HG03565 (cell line): ENCODE measurements around the gene BCL11A.

Experiments
- ATAC-seq: cut with Tn5 transposase; IDR thresholded peaks from one replicate; pipeline ENCODE4 v1.9.1; 2021; ENCODE audit warnings: mild to moderate bottlenecking, moderate library complexity; ENCODE audit not compliant: unreplicated experiment

BCL11A gene

DNA sequence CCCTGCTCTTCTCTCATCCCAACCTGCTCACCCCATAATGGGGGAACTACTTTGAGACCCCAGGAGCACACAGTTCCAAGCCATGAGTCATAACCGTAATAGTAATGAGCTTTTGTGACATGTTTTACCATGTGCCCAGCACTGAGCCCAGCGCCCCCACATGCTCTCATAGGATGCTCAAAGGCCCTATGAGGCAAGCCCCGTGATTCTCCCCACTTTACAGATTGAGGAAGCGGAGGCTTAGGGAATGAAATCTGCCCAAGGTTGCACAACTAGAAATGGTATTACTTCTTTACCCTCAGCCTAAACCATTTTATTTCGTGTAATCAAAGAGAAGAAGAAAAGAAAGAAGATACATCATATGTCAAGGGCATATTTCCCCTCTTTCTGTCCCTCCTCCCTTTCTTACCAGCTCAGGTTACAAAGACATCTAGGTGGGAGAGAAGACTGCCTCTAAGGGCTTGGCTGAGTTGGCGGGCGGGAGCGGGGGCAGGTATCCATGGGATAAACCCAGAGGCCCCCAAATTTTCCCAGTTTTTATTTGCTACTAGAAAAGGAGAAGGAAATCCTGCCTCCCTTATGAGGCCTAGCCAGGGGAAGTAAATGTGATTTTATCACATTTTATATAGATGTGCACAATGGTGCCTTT, 24.2 kb downstream of the BCL11A start:
- ATAC-seq, result no peak

DNA sequence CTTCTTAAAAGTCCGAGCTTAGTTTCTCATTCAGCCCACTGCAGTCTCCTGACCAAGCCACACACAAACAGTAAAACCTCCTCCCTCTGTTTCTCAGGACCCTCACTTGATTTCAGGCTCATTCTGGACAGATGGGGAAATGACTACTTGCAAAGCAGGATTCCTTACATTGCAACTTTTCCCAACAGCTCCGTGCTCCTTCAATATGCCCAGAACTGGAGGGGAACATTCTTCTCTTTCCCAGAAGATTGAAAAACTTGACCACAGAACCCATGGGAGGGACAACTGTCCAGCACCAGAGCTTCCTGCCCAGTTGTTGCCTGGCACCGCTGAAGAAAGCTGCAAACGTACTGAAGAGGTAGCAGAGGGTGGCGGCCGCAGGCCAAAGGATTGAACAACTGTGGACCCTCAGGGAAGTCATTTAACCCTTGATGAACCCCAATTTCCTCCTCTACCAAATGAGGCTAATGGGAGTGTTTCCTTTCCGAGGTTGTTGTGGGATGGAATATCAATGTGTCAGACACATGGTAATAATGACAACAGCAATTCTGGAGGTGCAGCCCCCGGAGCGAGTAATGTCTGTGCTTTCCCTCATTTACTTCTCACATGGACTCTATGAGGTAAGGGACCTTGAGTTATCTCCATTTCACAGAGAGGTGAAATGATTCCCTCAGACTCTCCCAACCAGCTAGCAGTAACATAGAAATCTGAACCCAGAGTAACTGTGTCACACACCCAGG, 25.0 kb downstream of the BCL11A start:
- ATAC-seq, result no peak

DNA sequence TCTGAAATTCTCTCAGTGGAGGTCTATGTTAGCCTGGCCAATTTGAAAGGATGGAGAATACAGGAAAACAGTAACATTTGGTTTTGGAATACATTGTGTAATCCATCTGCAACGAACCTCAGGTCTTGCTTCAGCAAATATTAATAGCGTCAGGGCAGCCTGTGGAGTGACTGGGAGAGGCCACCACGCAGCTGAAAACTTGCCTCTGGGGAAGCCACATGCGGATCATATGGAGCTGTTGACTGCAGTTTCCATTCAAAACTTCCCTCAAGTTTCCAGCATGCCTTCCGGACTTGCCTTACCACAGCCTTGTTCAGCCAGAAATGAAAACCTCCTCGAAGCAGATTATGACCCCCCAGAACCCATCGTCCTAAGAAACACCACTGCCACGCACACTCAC, 25.7 kb downstream of the BCL11A start:
- no peak for ATAC-seq

DNA sequence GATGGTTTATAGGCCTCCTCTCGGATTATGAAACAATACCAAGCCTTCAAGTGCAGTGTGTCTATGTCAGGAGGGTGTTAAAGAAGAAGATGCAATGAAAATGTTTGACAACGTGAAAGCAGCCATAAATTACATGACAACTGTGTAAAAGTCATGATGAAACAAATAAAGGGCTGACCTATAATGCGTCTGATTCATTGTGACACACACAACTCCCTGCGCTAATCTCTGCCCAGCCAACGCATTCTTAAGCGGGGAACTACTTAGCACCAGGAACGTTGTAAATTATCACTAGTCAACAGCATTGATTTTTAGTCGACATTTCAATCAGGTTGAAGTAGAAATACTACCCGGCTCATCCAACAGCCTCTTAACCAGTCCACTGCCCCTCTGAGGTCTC, 26.8 kb downstream of the BCL11A start:
- no peak for ATAC-seq

DNA sequence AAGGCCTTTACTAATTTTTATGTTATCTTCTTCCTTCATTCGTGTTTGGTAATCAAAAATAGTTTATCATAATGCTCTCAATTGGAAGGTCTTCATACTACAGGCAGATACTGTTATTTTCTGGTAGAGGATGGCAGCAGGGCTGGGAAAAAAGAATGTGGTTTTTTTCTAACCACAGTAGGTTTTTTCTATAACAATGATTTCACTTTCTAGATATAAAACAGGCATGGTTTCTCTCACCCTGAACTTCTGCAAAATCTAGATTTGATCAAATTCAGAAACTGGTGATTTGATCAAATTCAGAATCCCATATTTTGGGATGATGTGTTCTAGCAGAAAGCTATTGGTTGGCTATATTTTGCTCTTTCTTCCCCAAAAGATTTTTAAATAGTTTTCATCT, 27.6 kb downstream of the BCL11A start:
- ATAC-seq, result no peak

DNA sequence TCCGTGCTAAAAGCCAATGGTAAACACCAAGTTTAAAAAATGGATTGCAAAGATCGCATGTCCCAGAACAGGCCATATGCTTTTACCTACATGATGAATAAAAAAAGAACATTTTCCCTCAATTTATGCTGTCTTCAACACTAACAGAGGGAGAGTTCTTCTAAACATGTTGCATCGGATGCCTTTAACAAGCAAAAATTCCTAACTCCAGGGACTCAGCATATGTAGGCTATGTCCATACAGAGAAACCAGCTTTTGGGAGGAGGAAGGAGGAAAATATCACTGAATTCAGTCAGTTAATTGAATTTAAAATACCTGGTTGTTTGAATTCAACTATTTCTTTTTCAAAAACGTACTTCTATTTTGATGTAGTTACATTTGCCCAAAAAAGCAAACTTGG, 28.6 kb downstream of the BCL11A start:
- ATAC-seq, result no peak

DNA sequence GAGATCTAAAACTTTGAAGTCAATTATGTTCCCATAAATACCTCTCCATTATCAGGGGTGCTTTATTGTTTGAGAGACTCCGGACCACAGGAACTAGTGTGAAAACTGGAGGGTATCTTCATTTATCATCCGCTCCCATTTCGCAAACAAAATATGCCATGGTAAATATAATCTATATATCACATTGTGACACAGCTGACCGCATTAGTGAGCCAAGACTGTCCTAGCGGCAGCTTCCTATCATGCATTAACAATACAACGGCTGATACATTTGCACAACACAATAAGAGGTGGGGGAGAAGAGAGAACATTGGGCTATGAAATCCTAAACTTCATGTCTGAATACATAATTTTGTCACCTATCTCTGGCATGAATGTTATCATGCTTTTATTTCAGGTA, 29.5 kb downstream of the BCL11A start:
- no peak for ATAC-seq

DNA sequence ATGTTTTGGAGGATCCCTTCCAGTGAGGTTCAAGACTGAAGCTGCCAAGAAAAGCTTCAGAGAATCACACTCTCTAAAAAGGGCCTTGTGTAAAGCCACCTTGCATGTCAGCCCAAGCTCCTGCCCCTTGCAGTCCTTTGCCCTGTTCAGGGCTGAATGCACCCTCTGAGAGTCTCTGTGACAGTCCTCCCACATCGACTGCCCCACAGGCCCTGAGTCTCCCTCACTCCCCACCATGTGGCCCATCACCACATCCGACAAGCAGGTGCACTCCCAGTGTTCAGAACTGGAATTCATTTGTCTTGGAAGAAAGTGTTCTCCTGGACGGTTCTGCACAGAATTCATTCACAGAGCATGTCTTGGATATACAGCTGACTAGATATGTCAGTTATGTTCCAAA, 31.0 kb downstream of the BCL11A start:
- no peak for ATAC-seq

DNA sequence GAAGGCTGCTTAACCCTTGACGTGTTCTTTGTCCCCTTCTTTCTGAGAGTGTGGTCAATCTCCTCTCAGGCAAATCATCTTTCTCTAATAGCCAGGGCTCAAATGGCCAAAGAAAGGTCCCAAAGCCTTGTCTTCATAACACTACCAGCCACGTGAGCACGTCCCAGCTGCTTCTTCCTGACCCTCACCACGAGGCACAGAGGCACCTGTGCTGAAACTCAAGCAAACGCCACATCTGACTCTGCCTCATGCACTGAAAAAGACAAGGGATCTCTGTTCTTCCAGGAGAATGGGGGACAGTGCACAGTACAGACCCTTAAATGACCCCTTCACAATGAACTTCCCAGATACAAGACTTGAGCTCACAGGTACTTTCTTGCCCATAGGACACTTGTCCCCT, 31.8 kb downstream of the BCL11A start:
- ATAC-seq, result no peak

DNA sequence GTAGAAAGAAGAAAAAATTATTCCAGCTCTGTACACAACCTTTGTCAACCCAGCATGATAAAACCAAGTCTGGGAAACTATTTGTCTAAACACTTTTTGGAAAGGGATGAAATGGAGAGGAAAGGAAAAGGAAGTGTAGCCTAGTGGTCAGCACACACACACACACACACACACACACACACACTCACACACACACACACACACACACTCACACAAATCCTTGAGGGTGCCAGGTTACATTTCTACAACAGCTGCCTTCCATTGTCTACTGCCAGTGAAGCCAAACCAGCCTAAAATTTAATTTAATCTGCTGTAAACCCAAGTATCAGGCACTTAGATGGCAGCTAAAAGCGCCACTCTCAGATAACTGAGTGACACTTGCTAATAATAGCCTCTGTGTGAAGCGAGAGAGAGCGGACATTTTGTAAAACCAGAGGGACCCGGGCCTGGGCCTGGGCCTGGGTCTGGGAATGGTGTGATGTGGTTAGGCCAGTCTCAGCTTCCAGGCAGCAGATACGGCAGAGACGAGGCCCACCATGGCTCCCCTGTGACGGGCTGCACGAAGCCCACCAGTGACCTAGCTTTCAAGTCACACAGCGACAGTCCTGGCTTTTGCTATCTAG, 32.4 kb downstream of the BCL11A start:
- ATAC-seq, result no peak

DNA sequence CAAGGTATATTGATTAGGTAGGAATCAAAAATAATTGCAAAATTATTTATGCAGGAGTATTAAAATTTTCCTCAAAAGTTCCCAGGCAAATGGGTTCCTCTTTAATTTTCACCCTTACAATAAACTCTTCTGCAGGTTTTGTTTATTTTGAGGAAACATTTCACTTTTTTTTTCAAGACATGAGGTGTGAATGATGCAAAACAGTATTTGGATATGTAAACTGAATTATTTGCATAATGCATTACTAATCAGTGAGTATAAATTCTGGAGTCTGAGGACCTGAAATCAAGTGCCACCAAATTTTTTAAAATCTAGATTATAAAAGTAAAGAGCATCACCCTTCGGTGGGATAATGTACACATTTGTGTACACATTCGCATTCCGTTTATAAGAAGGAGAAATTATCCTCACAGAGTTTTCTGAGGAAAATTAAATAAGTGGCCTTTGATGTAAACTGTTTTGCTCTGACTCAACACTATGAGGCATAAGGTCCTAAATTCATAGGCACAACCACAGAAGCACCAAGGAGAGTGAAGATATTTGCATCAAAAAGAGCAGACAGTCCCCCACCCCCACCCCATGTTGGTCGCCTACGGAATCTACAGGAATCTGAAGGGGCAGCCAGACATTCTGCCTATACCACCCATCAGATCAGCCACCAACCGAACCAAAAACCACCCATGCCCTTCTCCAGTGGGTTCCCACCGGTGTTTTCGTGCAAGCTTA, 33.1 kb downstream of the BCL11A start:
- no peak for ATAC-seq

DNA sequence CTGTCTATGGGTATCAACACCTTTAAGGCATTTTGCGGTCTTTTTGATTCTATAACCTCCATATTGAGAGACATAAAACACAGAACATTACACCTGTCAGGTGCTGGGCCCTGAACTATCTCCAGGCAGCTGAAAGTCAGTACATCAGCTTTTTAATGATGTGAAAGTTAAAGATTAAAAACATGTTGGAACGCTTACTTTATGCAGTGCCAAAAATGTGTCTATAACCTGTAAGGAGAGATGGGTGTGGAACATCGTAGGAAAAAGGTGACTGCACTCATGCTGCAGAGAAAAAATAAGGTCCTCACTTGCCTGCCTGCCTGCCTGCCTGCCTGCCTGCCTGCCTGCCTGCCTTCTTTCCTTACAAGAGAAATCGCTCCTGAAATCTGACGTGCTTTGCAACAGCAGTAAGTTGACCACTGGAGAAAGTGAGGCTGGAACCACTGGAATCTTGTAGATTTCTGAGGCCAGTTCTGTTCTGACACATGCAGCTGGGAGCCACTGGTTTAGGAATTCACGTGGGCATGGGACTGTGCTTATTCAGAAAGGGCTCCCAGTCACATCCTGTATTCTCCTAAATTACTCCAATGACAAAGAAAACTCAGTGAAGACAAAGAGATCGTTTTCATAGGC, 34.1 kb downstream of the BCL11A start:
- no peak for ATAC-seq

DNA sequence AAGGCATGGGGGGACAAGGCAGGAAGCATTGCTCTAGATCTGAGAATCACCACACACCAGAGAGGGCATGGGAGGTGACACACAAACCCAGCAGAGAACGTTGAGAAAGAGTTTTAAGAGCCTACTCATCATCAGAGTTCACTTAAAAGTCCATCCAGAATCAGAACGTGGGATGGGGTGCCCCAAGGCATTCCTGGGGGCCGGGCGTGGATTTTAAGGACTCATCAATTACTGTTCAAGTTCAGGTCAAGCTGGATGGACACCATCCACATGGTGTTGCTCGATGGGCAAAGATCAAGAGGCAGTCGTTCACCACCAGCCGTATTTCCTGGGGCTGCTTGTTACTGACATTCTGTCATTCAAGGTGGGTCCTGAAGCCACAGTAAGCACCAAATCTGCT, 34.9 kb downstream of the BCL11A start:
- no peak for ATAC-seq

DNA sequence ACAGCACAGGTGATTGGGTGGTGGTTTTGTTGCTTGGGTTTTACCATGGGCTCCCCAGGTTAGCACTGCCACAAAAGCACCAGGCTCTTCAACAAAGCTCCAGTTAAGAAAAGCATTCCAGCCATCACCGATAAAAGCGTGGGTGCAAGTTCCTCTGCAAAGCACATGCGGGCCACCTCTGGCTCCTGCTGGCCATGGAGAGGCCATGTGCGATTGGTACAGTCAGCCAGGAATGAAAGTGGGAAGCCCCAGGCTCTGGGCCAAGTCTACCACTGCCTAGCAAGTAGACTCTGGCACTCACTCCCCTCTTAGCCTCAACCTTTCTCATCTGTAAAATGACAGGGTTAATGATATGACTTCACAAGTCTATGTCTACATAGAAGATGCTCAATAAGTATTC, 36.0 kb downstream of the BCL11A start:
- ATAC-seq, result no peak

DNA sequence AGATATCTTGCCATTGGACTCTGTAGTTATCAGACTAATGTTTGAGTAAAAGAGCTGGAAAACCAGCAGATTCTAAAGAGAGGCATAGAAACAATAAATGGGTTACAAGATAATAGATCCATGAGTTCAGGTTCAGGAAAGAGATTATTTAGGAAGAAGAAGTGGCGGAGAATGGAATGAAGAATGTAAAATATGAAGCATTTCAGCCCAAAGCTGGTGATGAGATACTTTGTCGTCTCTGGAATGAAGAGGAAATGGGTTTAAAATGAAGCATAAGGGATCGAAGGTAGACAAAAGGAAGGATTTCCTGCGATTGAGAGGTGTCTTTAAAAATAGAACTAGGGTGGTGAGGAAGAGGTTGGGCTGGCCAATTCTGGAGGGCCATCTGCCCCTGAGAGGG, 36.6 kb downstream of the BCL11A start:
- ATAC-seq, result no peak

DNA sequence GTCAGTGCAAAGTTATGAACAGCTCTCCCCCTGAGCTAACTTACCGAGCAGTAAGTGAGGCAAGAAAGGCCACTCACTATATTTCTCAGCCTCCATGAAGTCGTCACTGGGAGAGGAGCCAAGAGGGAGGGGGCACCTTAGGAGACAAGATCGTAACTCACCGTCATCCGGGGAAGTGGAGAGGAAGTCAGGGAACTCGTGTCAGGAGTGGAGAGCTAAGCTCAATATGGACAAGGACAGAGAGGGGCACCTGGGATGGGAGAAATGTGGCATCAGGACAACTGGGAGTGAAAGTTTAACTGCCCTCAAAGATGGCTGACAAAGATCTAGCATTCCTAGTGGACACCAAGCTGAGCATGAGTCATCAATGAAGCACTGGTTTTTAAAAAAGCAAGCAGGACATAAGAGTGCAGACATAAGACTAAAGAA, 37.1 kb downstream of the BCL11A start:
- ATAC-seq, result no peak

DNA sequence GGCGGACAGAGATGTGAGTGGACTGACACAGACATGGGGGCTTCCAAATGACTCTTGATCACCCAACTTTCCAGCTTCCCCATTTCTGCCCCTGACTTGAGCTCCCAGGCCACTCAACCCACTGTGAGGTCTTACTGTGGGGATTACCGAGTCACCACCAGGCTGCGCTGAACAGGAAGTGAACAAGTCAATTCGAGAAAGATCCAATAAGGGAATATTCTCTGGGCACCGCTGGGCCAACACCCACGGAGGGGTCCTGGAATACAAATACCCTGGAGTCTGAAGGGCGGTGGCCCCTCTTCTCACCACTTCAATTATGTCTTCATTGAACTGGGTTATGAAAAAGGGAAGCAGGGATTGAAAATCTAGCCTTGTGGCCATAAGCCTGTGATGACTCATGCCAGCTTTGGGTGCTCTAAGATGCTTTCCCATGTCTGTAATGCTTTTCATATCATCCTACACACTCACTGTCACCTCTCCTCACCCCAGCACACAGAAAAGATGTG, 37.7 kb downstream of the BCL11A start:
- peak; percentile 83 for ATAC-seq

DNA sequence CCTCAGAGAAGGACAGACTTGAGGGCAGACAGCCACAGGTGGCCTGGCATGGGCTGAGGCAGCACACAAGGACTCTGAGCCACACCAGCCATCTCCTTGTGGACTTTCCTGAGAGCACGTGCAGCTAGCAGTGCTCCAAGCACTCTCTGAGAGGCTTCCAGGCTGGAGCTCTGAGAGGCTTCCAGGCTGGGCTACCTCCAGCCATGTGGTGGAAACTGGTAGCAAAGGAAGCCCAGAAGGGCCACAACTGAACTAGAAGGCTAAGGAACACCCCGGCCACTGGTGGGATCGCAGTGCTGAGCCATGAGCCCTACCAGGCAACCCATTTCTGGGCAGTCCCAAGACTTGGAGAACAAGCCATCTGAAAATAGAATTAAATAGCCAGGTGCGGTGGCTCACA, 39.5 kb downstream of the BCL11A start:
- no peak for ATAC-seq

DNA sequence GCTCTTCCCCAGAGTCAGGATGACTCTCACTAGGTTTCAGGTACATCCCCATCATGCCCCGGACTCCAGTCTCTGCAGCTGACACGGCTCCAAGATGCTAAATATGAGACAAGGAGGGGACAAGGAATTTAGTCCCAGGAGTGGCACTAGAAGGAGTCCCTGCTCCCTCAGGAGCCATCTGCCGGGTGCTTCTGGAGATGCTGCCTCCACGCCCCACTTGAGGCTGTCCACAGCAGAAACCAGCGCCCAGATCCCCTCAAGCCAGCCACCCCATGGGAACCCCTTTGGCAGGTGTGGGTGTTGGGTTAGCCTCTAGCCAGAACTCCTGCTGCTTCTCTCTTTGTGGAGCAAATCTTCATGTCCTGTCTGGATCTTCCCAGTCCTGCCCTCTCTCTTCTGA, 40.3 kb downstream of the BCL11A start:
- no peak for ATAC-seq

DNA sequence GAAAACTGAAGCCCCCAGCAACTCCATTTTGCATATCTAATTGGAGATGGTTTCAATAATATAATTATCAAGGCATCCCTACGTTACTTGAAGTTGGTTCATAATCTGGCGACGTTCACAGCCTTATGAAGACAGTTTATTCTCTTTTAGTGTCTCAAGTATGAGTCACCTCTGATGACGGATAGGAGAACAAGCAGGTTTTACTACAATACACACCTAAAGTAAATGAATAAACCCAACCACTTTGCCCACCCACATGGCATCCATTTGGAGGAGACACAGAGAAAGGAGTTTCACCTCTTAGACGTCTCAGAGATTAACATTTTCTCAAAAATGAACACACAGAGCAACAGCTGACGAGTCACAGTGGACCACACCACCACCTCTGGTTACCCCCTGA, 40.8 kb downstream of the BCL11A start:
- no peak for ATAC-seq

DNA sequence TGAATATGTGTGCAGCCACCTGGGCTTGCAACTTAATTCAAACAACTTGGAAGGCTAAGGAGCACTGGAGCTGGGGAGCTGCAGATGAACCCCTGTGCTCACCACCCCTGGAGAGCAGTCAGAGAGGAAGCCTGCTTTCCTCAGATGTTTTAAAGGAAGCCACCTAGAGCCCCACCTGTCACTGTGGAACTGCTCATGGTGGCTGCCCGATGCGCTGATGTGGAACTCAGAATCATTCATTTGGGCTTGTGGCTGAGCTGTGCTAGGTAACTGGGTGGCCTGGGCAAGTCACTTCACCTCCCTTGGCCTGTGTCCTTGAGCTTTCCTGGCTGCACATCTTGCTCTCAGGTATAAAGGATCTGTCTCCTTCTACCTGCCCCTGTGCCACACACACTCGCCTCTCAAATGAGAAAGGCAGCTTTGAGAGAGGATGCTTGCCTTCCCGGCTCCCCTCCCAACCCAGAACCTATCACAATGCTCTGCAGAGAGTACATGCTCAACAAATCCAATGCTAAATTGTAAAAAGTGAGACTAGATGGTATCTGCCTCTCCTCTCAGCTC, 41.3 kb downstream of the BCL11A start:
- no peak for ATAC-seq
